Activated naive CD8-positive, alpha-beta T cell treated with anti-CD3 and anti-CD28 coated beads, Interleukin-2, amount 10 ng/mL, durations not matched to agents 7 days and 5 days (primary cell): ENCODE results near the gene NRXN3. TPM values are rescaled to one million over a fixed set of nuclear protein-coding genes. Genes with fewer than 3 reads are reported as not detected.

Source experiments
- ATAC-seq: fragments of 150-1000 bp; cut with Tn5 transposase; one replicate; pipeline ENCODE4 v1.10.0; 2021; ENCODE audit warnings: low read depth, moderate library complexity
- POLR2A ChIA-PET: fragments of 350-600 bp; sonication (Branson Sonifier 250); formaldehyde crosslinking; loops from one replicate; lab custom pipeline; 2021; ENCODE audit warnings: antibody characterized with exemption; lab: Charles Lee
- DNase-seq: peaks from one replicate; pipeline ENCODE4 v3.0.0; 2021
- H3K27ac Mint-ChIP-seq: one replicate; pipeline ENCODE4 v1.8.0; 2022; ENCODE audit warnings: mild to moderate bottlenecking, mixed read lengths
- H3K27me3 Mint-ChIP-seq: one replicate; pipeline ENCODE4 v1.8.0; 2022; ENCODE audit warnings: mild to moderate bottlenecking, moderate library complexity, mixed read lengths
- H3K36me3 Mint-ChIP-seq: one replicate; pipeline ENCODE4 v1.8.0; 2021; ENCODE audit warnings: mild to moderate bottlenecking, mixed read lengths
- H3K4me1 Mint-ChIP-seq: one replicate; pipeline ENCODE4 v1.8.0; 2021; ENCODE audit warnings: mixed read lengths
- H3K4me3 Mint-ChIP-seq: one replicate; pipeline ENCODE4 v1.8.0; 2022; ENCODE audit warnings: mild to moderate bottlenecking, moderate library complexity, mixed read lengths
- H3K9me3 Mint-ChIP-seq: one replicate; pipeline ENCODE4 v1.8.0; 2021; ENCODE audit warnings: mixed read lengths
- total RNA-seq, 2 experiments: library from RNA; stranded (reverse); gene quantifications; one replicate each; pipeline ENCODE4 v1.2.3, GENCODE V29; 2021

Gene NRXN3
- total RNA-seq, 2 experiments from 2014 or later: not detected

- POLR2A ChIA-PET: no interaction called here
- Mint-ChIP-seq H3K4me3 (no peak overlapping the region), H3K4me1 (no peaks in the 10 kb centered on the region), H3K9me3 (no peaks in the 10 kb centered on the region), H3K36me3 (no peaks in the 10 kb centered on the region), H3K27me3 (no peaks in the 10 kb centered on the region), H3K27ac (no peak overlapping the region)
- no peak for DNase-seq
- ATAC-seq: no peak
These were observed 1154.9 kb downstream of the NRXN3 start for GRCh38 chr14:79325071-79325470.

- H3K27me3 Mint-ChIP-seq: no peaks in the 10 kb centered on the region
- H3K4me1 Mint-ChIP-seq: no peaks in the 10 kb centered on the region
- POLR2A ChIA-PET: no interaction called here
- H3K36me3 Mint-ChIP-seq: no peaks in the 10 kb centered on the region
- no peak overlapping the region for H3K4me3 Mint-ChIP-seq
- DNase-seq (no peak), ATAC-seq (no peak)
- no peaks in the 10 kb centered on the region for H3K9me3 Mint-ChIP-seq
- no peak overlapping the region for H3K27ac Mint-ChIP-seq
These were observed 1155.4 kb downstream of the NRXN3 start for GRCh38 chr14:79325557-79325956.

DNA sequence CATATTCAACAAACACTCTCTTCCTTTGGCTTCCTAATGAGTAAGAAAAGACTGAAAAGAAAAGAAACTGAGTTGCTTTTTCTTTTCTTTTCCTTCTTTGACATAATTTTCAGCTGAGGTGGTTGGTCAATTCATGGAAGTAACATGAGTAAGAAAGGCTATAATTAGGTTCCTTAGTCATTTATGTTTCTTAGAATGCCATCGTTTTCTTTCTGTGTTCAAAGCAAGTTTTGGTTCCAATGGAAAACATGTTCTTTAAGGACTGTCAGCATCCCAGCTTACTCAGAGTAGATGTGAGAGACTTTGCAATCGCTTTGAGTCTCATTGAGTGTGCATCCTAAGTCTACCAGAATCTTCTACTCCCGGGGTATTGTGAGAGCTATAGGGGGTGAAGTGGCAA is 1158.7 kb downstream of the NRXN3 start:
- no peak for DNase-seq
- POLR2A ChIA-PET: no interaction called here
- H3K27ac Mint-ChIP-seq: no peak overlapping the region
- no peak overlapping the region for H3K4me3 Mint-ChIP-seq
- H3K36me3 Mint-ChIP-seq: no peaks in the 10 kb centered on the region
- H3K9me3 Mint-ChIP-seq: no peaks in the 10 kb centered on the region
- no peaks in the 10 kb centered on the region for H3K27me3 Mint-ChIP-seq
- no peak for ATAC-seq
- no peaks in the 10 kb centered on the region for H3K4me1 Mint-ChIP-seq

GRCh38 chr14:79331830-79332229 is 1161.7 kb downstream of the NRXN3 start:
- Mint-ChIP-seq H3K4me3 (no peak overlapping the region), H3K27me3 (no peaks in the 10 kb centered on the region), H3K36me3 (no peaks in the 10 kb centered on the region), H3K9me3 (no peaks in the 10 kb centered on the region), H3K4me1 (no peaks in the 10 kb centered on the region), H3K27ac (no peak overlapping the region)
- ATAC-seq: no peak
- DNase-seq: no peak
- POLR2A ChIA-PET: no interaction called here

GRCh38 chr14:79332504-79333197 is 1162.5 kb downstream of the NRXN3 start:
- Mint-ChIP-seq H3K4me1 (no peaks in the 10 kb centered on the region), H3K4me3 (no peak overlapping the region), H3K27me3 (no peaks in the 10 kb centered on the region), H3K9me3 (no peaks in the 10 kb centered on the region), H3K36me3 (no peaks in the 10 kb centered on the region), H3K27ac (no peak overlapping the region)
- no peak for ATAC-seq
- no peak for DNase-seq
- POLR2A ChIA-PET: no interaction called here

GRCh38 chr14:79333198-79333546 is 1163.0 kb downstream of the NRXN3 start:
- Mint-ChIP-seq H3K4me1 (no peaks in the 10 kb centered on the region), H3K9me3 (no peaks in the 10 kb centered on the region), H3K27me3 (no peaks in the 10 kb centered on the region), H3K36me3 (no peaks in the 10 kb centered on the region), H3K4me3 (no peak overlapping the region), H3K27ac (no peak overlapping the region)
- ATAC-seq (no peak), DNase-seq (no peak)
- POLR2A ChIA-PET: no interaction called here

DNA sequence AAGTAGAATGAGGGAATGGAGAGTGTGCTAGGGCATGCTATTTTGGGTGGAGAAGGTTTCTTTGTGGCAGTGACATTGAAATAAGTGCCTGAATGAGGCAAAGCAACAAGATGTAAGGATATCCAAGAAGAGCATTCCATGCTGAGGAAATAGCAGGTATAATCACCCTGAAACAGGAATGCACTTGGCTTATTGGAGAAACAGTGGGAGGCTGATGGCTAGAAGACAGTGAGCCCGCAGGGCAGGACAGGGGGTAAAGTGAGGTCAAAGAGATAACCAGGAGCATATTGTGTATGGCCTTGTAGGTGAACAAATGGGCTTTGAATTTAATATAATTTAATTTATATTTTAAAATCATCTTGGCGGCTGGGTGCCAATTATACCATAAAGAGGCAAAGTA is 1164.1 kb downstream of the NRXN3 start:
- ATAC-seq (no peak), DNase-seq (no peak)
- H3K4me3 Mint-ChIP-seq: no peak overlapping the region
- no peaks in the 10 kb centered on the region for H3K27me3 Mint-ChIP-seq
- POLR2A ChIA-PET: no interaction called here
- no peaks in the 10 kb centered on the region for H3K9me3 Mint-ChIP-seq
- H3K27ac Mint-ChIP-seq: no peak overlapping the region
- H3K36me3 Mint-ChIP-seq: no peaks in the 10 kb centered on the region
- no peaks in the 10 kb centered on the region for H3K4me1 Mint-ChIP-seq

GRCh38 chr14:79337761-79338160 is 1167.6 kb downstream of the NRXN3 start:
- H3K9me3 Mint-ChIP-seq: no peaks in the 10 kb centered on the region
- ATAC-seq: no peak
- H3K27ac Mint-ChIP-seq: no peak overlapping the region
- H3K27me3 Mint-ChIP-seq: no peaks in the 10 kb centered on the region
- H3K4me1 Mint-ChIP-seq: no peaks in the 10 kb centered on the region
- no peak for DNase-seq
- H3K36me3 Mint-ChIP-seq: no peaks in the 10 kb centered on the region
- H3K4me3 Mint-ChIP-seq: no peak overlapping the region
- POLR2A ChIA-PET: no interaction called here

DNA sequence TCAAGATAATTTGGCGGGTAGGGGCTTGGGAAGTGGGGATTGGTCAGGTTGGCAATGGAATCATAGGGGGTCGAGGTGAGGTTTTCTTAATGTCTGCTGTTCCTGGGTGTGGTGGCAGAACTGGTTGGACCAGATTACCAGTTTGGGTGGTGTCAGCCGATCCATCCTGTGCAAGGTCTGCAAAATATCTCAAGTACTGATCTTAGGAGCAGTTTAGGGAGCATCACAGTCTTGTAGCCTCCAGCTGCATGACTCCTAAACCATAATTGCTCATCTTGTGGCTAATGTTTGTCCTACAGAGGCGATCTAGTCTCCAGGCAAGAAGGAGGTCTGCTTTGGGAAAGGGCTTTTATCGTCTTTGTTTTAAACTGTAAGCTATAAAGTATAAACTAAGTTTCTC is 1172.8 kb downstream of the NRXN3 start:
- no peak overlapping the region for H3K4me3 Mint-ChIP-seq
- H3K36me3 Mint-ChIP-seq: no peaks in the 10 kb centered on the region
- ATAC-seq (no peak), DNase-seq (no peak)
- no peaks in the 10 kb centered on the region for H3K27me3 Mint-ChIP-seq
- no peaks in the 10 kb centered on the region for H3K9me3 Mint-ChIP-seq
- POLR2A ChIA-PET: no interaction called here
- H3K27ac Mint-ChIP-seq: no peak overlapping the region
- no peaks in the 10 kb centered on the region for H3K4me1 Mint-ChIP-seq

DNA sequence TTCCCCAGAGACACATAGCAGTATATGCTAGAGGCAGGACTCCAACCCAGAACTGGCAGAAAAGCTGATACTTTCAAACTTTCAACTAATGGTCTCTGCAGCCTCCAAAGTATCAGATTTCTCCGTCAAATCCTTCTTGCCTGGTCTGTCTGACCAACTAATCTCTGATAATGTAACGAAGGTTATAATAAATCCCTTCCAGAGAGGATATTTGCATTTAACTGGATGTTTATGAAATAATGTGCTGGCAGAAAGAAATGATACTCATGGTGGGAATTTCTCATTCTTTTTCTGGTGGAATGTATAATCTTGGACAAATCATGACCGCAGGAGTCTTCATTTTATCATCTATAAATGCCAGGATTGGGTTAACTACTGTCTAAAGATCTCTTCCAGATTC is 1180.8 kb downstream of the NRXN3 start:
- no peak for ATAC-seq

GRCh38 chr14:79352076-79352630 is 1182.0 kb downstream of the NRXN3 start:
- Mint-ChIP-seq H3K36me3 (no peaks in the 10 kb centered on the region), H3K27ac (no peak overlapping the region), H3K4me3 (no peak overlapping the region), H3K27me3 (no peaks in the 10 kb centered on the region), H3K4me1 (no peaks in the 10 kb centered on the region), H3K9me3 (no peaks in the 10 kb centered on the region)
- no peak for DNase-seq
- no peak for ATAC-seq
- POLR2A ChIA-PET: no interaction called here

More for the DNA sequence above, 1180.8 kb downstream of the NRXN3 start:
- DNase-seq: no peak
- Mint-ChIP-seq H3K27me3 (no peaks in the 10 kb centered on the region), H3K27ac (no peak overlapping the region), H3K4me3 (no peak overlapping the region), H3K4me1 (no peaks in the 10 kb centered on the region), H3K9me3 (no peaks in the 10 kb centered on the region), H3K36me3 (no peaks in the 10 kb centered on the region)
- POLR2A ChIA-PET: no interaction called here

GRCh38 chr14:79354336-79354735 is 1184.2 kb downstream of the NRXN3 start:
- ATAC-seq (no peak), DNase-seq (no peak)
- Mint-ChIP-seq H3K36me3 (no peaks in the 10 kb centered on the region), H3K9me3 (no peaks in the 10 kb centered on the region), H3K27ac (no peak overlapping the region), H3K27me3 (no peaks in the 10 kb centered on the region), H3K4me3 (no peak overlapping the region), H3K4me1 (no peaks in the 10 kb centered on the region)
- POLR2A ChIA-PET: no interaction called here

DNA sequence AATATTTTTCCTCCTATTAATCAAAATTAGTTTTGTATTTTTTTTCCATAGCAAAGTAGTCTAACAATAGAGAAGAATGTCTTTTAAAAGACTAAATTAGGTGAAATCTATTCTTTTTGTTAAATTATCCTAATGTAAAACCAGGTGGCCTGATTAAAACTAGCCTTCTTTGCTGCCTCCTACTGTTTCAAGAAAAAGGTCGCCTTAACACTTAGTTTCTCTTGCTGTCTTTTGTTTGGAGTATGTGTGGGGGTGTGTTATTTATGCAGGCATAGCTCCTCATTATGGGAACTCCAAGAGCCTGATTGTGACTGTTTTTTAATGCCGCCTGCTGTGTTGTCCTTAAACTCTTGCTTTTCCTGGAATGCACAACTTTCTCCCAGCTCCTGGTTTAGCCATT is 1185.9 kb downstream of the NRXN3 start:
- Mint-ChIP-seq H3K4me3 (no peak overlapping the region), H3K9me3 (no peaks in the 10 kb centered on the region), H3K4me1 (no peaks in the 10 kb centered on the region), H3K27me3 (no peaks in the 10 kb centered on the region), H3K27ac (no peak overlapping the region), H3K36me3 (no peaks in the 10 kb centered on the region)
- POLR2A ChIA-PET: no interaction called here
- no peak for ATAC-seq
- DNase-seq: no peak

DNA sequence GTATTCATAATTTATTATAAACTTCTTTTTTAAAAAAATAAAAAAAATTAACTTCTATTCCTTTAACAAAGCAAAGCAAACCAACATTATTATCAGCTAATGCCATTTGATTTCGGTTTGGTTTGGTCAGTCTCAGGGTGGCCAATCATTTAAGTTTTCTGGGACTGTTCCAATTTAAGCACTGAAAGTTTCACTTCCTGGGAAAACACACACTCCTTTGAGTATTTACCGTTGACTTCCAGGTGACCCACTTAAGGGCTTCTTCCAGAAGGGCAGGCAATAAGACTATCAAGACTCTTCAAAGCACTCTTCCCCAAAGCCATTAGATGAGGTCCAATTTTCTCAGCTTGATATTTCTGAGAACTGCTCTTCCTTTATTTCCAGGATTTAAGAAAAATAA is 1187.1 kb downstream of the NRXN3 start:
- POLR2A ChIA-PET: no interaction called here
- ATAC-seq: no peak
- no peak overlapping the region for H3K4me3 Mint-ChIP-seq
- H3K36me3 Mint-ChIP-seq: no peaks in the 10 kb centered on the region
- H3K9me3 Mint-ChIP-seq: peaks cover 2% of the 10 kb centered on the region
- H3K4me1 Mint-ChIP-seq: no peaks in the 10 kb centered on the region
- no peaks in the 10 kb centered on the region for H3K27me3 Mint-ChIP-seq
- DNase-seq: no peak
- H3K27ac Mint-ChIP-seq: no peak overlapping the region
